ENCODE data around the gene ARSI.

GRCh38 chr5:150249744-150250143 is 53.0 kb downstream of the ARSI start:
- TF ChIP-seq GATA2 (IDR thresholded peaks at IDR 0.05; ENCODE audit: low read depth, low read length) = no peak
- TF ChIP-seq GATA3 (IDR thresholded peaks at IDR 0.05; ENCODE audit: low read depth, low read length) = no peak

Measured in SH-SY5Y (cell line).